Transverse colon (tissue), 4 donors: ENCODE measurements around the gene PUDP. TPM values are rescaled to one million over a fixed set of nuclear protein-coding genes. Genes with fewer than 3 reads are reported as not detected.
"Not testable (repeated sequence)": the region's sequence is repeated elsewhere in the genome, so short reads cannot be mapped to it uniquely, and the experiment has no call there.

ENCODE experiments used
- DNase-seq: peaks from one replicate; pipeline ENCODE4 v3.0.0-alpha.2; 2019
- H3K27ac ChIP-seq, 4 donors: fragments of 200-600 bp; sonication (generic); 2 replicates each; pipeline ENCODE4 v1.5.1; 2016 to 2018; ENCODE audit warnings: inconsistent platforms in 4 of 4
- H3K27me3 ChIP-seq: fragments of 200-600 bp; sonication (generic); 2 replicates; pipeline ENCODE4 v1.5.1; 2017; ENCODE audit warnings: inconsistent platforms
- H3K36me3 ChIP-seq, 4 donors: fragments of 200-600 bp; sonication (generic); 2 replicates each; pipeline ENCODE4 v1.5.1; 2017 to 2019; ENCODE audit warnings: inconsistent platforms in 4 of 4
- H3K4me1 ChIP-seq, 4 donors: fragments of 200-600 bp; sonication (generic); 2 replicates each; pipeline ENCODE4 v1.5.1; 2017 to 2020; ENCODE audit warnings: inconsistent platforms in 4 of 4
- H3K4me3 ChIP-seq, 4 donors: fragments of 200-600 bp; sonication (generic); 1 replicate in 1 of 4; 2 replicates in 3 of 4; pipeline versions ENCODE4 v1.5.1 to v1.6.1; 2017 to 2019; ENCODE audit warnings: inconsistent platforms in 4 of 4
- H3K9me3 ChIP-seq, 2 donors: fragments of 200-600 bp; sonication (generic); 2 replicates each; pipeline ENCODE4 v1.5.1; 2017 to 2019; ENCODE audit warnings: inconsistent platforms in 2 of 2
- EP300 ChIP-seq: sonication (generic); formaldehyde crosslinking; IDR thresholded peaks from one replicate; pipeline ENCODE4 v1.6.1; 2017; ENCODE audit warnings: antibody characterized with exemption, low read depth
- POLR2A ChIP-seq: fragments of 450-650 bp; IDR thresholded peaks from one replicate; pipeline ENCODE4 v1.6.1; 2016; ENCODE audit warnings: antibody characterized with exemption, mild to moderate bottlenecking, moderate library complexity
- POLR2AphosphoS5 ChIP-seq, 3 donors: sonication (generic); formaldehyde crosslinking; IDR thresholded peaks; one replicate each; pipeline ENCODE4 v1.6.1; 2016; ENCODE audit warnings: antibody characterized with exemption in 3 of 3
- WGBS, 2 donors: methylation state at CpG; one replicate each; pipeline ENCODE4 v1.1.5; 2018; ENCODE audit warnings: low coverage in 1 of 2; 5-methylcytosine and 5-hydroxymethylcytosine counted together
- in situ Hi-C, 4 donors: fragments of 200-750 bp; cut with MboI; loops; one replicate each; pipeline versions ENCODE4 v1.15.0 to v1.15.1; 2017; ENCODE audit warnings: low sequenced_read_pairs in 3 of 4, low pct_ligation_motif_present in 1 of 4, low pct_unique_long_range_greater_than_20kb in 1 of 4
- intact Hi-C: fragments of 100-400 bp; cut with DNase I; formaldehyde crosslinking; loops from one replicate; pipeline ENCODE4 v1.15.1; 2023; ENCODE audit warnings: low total_unique reads
- total RNA-seq, 4 donors: library from RNA; depleted of rRNA; stranded (reverse); fragments of >200 nt; gene quantifications; one replicate each; pipeline ENCODE4 v1.1.0, GENCODE V29; 2016
- TF ChIP-seq, protein P1 (sequence below), 5 experiments: fragments of 200-600 bp in 3 of 5; fragments of 450-650 bp in 2 of 5; sonication (generic) in 3 of 5; IDR thresholded peaks; 1 replicate in 2 of 5; 2 replicates in 3 of 5; pipeline ENCODE4 v1.5.1; 2016 to 2017; ENCODE audit warnings: antibody characterized with exemption in 5 of 5, inconsistent platforms in 3 of 5, mild to moderate bottlenecking in 2 of 5, moderate library complexity in 1 of 5

The PUDP gene
- total RNA-seq, 4 donors from 2014 or later: 3.7 to 31.9 (median 23.3) TPM

DNA sequence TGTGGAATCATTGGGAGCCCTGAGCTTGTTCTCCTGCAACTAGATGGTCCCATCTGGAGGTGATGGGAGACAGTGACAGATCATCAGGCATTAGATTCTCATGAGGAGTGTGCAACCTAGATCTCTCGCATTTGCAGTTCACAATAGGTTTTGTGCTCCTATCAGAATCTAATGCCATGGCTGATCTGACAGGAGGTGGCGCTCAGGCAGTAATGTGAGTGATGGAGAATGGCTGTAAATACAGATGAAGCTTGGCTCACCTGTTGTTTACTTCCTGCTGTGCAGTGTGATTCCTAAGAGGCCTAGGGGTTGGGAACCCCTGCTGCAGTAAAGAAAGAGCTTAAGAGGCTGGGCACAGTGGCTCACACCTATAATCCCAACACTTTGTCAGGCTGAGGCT, 42.2 kb upstream of the PUDP start:
- H3K36me3 ChIP-seq: no peaks in the 10 kb centered on the region
- in situ Hi-C loops (no loop called here), intact Hi-C loops (no loop called here)
- no peak overlapping the region for H3K27ac ChIP-seq
- H3K27me3 ChIP-seq: no peaks in the 10 kb centered on the region
- TF ChIP-seq, protein P1, sequence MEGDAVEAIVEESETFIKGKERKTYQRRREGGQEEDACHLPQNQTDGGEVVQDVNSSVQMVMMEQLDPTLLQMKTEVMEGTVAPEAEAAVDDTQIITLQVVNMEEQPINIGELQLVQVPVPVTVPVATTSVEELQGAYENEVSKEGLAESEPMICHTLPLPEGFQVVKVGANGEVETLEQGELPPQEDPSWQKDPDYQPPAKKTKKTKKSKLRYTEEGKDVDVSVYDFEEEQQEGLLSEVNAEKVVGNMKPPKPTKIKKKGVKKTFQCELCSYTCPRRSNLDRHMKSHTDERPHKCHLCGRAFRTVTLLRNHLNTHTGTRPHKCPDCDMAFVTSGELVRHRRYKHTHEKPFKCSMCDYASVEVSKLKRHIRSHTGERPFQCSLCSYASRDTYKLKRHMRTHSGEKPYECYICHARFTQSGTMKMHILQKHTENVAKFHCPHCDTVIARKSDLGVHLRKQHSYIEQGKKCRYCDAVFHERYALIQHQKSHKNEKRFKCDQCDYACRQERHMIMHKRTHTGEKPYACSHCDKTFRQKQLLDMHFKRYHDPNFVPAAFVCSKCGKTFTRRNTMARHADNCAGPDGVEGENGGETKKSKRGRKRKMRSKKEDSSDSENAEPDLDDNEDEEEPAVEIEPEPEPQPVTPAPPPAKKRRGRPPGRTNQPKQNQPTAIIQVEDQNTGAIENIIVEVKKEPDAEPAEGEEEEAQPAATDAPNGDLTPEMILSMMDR (IDR thresholded peaks at IDR 0.05): no peak
- TF ChIP-seq POLR2AphosphoS5 (IDR thresholded peaks at IDR 0.05) (no peak), EP300 (no peak), POLR2A (no peak)
- no peaks in the 10 kb centered on the region for H3K4me1 ChIP-seq
- 94% methylated on average over 2 of the region's 2 CpGs; no CpG with 5 or more reads in 1 of the 2 donors for WGBS, 2 donors
- DNase-seq: no peak
- no peaks in the 10 kb centered on the region for H3K9me3 ChIP-seq
- no peak overlapping the region for H3K4me3 ChIP-seq

DNA sequence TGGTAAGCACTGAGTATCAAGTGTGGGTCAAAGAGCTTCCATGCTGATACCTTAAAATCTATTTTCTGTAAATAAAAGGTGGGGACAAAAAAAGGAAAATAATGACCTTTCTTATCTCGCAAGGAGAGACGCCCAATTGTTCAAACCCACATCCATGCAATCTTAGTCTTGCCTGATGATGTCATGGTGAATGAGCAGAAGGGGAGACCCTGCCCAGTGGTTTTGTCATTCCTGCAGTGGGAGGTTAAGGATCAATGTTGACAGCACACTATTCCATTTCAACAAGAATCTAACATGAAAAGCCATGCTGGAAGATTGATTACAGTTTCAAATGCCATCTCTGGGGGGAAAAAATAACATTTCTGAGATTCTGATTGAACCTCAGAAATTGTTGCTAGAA, 40.7 kb upstream of the PUDP start:
- H3K9me3 ChIP-seq: no peaks in the 10 kb centered on the region
- WGBS, 2 donors: 93% methylated on average over 2 of the region's 2 CpGs; no CpG with 5 or more reads in 1 of the 2 donors
- H3K4me1 ChIP-seq: no peaks in the 10 kb centered on the region
- H3K27me3 ChIP-seq: no peaks in the 10 kb centered on the region
- DNase-seq: no peak
- no peak overlapping the region for H3K27ac ChIP-seq
- H3K4me3 ChIP-seq: no peak overlapping the region
- intact Hi-C loops (no loop called here), in situ Hi-C loops (no loop called here)
- TF ChIP-seq EP300 (no peak), POLR2AphosphoS5 (IDR thresholded peaks at IDR 0.05) (no peak), POLR2A (no peak)
- TF ChIP-seq, protein P1 (IDR thresholded peaks at IDR 0.05): no peak
- H3K36me3 ChIP-seq: no peaks in the 10 kb centered on the region

DNA sequence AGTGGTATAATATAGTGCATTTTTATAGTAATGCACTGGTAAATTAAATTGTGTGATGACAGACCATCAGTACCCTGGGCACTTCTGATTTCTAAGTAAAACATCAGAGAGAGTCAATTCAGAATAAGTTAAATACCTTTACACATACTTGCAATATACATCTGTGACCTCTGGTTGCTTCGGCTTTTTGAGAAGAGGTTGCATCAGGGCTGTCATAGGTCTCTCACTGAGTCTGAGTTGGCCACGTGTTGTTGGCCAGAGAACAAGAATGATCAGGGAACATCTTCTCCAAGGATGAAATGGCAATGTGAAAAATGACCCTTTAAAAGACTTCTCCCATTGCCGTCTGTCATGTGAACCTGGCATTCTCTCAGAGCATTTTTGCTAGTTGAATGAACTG, 36.9 kb upstream of the PUDP start:
- TF ChIP-seq POLR2A (no peak), EP300 (no peak), POLR2AphosphoS5 (IDR thresholded peaks at IDR 0.05) (no peak)
- TF ChIP-seq, protein P1 (IDR thresholded peaks at IDR 0.05): no peak
- H3K27ac ChIP-seq: no peak overlapping the region
- no peaks in the 10 kb centered on the region for H3K4me1 ChIP-seq
- H3K9me3 ChIP-seq: no peaks in the 10 kb centered on the region
- H3K36me3 ChIP-seq: no peaks in the 10 kb centered on the region
- H3K27me3 ChIP-seq: no peaks in the 10 kb centered on the region
- DNase-seq: no peak
- WGBS, 2 donors: 71% methylated on average over 3 of the region's 3 CpGs; no CpG with 5 or more reads in 1 of the 2 donors
- no peak overlapping the region for H3K4me3 ChIP-seq
- in situ Hi-C loops: no loop called here
- intact Hi-C loops: no loop called here

DNA sequence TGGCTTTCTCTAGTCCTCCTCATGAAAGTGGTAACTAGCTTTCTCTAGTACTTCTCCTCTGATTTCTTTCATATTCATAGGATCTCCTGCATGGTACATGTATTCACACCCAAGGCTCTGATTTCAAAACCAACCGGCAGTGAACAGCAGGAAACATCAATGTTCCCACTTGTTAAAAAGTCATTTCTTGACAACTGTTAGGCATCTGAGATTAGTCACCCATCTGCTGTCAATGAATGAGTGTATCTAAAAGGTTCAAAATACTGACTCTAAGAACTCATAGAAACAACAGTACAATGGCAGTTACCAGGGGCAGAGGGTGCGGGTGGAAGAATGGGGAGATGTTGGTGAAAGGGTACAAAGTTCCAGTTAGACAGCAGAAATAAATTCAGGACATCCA, 31.5 kb upstream of the PUDP start:
- DNase-seq: no peak
- 85% methylated on average over 2 of the region's 2 CpGs; no CpG with 5 or more reads in 1 of the 2 donors for WGBS, 2 donors
- in situ Hi-C loops: no loop called here
- no peaks in the 10 kb centered on the region for H3K9me3 ChIP-seq
- no peaks in the 10 kb centered on the region for H3K4me1 ChIP-seq
- no peaks in the 10 kb centered on the region for H3K27me3 ChIP-seq
- TF ChIP-seq POLR2AphosphoS5 (IDR thresholded peaks at IDR 0.05) (no peak), POLR2A (no peak), EP300 (no peak)
- TF ChIP-seq, protein P1 (IDR thresholded peaks at IDR 0.05): no peak
- H3K27ac ChIP-seq: no peak overlapping the region
- intact Hi-C loops: no loop called here
- no peaks in the 10 kb centered on the region for H3K36me3 ChIP-seq
- no peak overlapping the region for H3K4me3 ChIP-seq

DNA sequence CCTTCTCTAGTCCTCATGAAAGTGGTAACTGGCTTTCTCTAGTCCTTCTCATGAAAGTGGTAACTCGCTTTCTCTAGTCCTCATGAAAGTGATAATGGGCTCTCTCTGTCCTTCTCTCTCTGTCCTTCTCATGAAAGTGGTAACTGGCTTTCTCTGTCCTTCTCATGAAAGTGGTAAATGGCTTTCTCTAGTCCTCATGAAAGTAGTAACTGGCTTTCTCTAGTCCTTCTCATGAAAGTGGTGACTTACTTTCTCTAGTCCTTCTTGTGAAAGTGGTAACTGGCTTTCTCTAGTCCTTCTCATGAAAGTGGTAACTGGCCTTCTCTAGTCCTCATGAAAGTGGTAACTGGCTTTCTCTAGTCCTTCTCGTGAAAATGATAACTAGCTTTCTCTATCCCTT, 30.9 kb upstream of the PUDP start:
- H3K27ac ChIP-seq, H3K36me3 ChIP-seq, in situ Hi-C loops, H3K4me1 ChIP-seq, H3K27me3 ChIP-seq, DNase-seq, intact Hi-C loops, H3K9me3 ChIP-seq, H3K4me3 ChIP-seq: not testable (repeated sequence)
- WGBS, 2 donors: 83% methylated on average over 2 of the region's 2 CpGs; no CpG with 5 or more reads in 1 of the 2 donors
